Astrocyte of the cerebellum (primary cell): ENCODE data around the gene VPS41.

Experiments
- DNase-seq: peaks from one replicate; pipeline ENCODE4 v3.0.0-alpha.2; 2011; ENCODE audit warnings: low read depth
- H3K4me3 ChIP-seq: 2 replicates; pipeline ENCODE4 v1.5.1; 2011; ENCODE audit warnings: mild to moderate bottlenecking, low read depth, low read length, moderate library complexity
- CTCF ChIP-seq: IDR thresholded peaks from 2 replicates; pipeline ENCODE4 v1.5.1; 2012; ENCODE audit warnings: low read length, low read depth, moderate library complexity, mild to moderate bottlenecking; ENCODE audit errors: missing control alignments
- in situ Hi-C: cut with HindIII; loops from 2 replicates; pipeline ENCODE4 v1.10.0; 2017; ENCODE audit warnings: low sequenced_read_pairs

VPS41 gene

GRCh38 chr7:38902449-38902848 is 6.5 kb downstream of the VPS41 start:
- DNase-seq: no peak
- no peak for TF ChIP-seq CTCF

GRCh38 chr7:38893061-38893460 is 15.9 kb downstream of the VPS41 start:
- DNase-seq: no peak
- no peak for TF ChIP-seq CTCF
- no peak overlapping the region for H3K4me3 ChIP-seq
- in situ Hi-C loops: no loop called here

More at GRCh38 chr7:38902449-38902848, 6.5 kb downstream of the VPS41 start:
- no peak overlapping the region for H3K4me3 ChIP-seq
- in situ Hi-C loops: no loop called here

- in situ Hi-C loops: no loop called here
- no peak overlapping the region for H3K4me3 ChIP-seq
- TF ChIP-seq CTCF: no peak
- DNase-seq: no peak
Observed at GRCh38 chr7:38890597-38890996, 18.4 kb downstream of the VPS41 start.

GRCh38 chr7:38889872-38890432 is 19.0 kb downstream of the VPS41 start:
- in situ Hi-C loops: no loop called here
- DNase-seq: no peak
- no peak overlapping the region for H3K4me3 ChIP-seq
- no peak for TF ChIP-seq CTCF

- DNase-seq: no peak
- TF ChIP-seq CTCF: no peak
- no peak overlapping the region for H3K4me3 ChIP-seq
- in situ Hi-C loops: no loop called here
Observed at GRCh38 chr7:38889079-38889478, 19.9 kb downstream of the VPS41 start.

- H3K4me3 ChIP-seq: no peak overlapping the region
- in situ Hi-C loops: no loop called here
- no peak for TF ChIP-seq CTCF
- no peak for DNase-seq
Observed at GRCh38 chr7:38886265-38886664, 22.7 kb downstream of the VPS41 start.

- no peak for DNase-seq
- no peak for TF ChIP-seq CTCF
- no peak overlapping the region for H3K4me3 ChIP-seq
- in situ Hi-C loops: no loop called here
Observed at GRCh38 chr7:38883706-38884105, 25.3 kb downstream of the VPS41 start.
